Measurements from ENCODE around the gene RNF43. TPM values are rescaled to one million over a fixed set of nuclear protein-coding genes. Genes with fewer than 3 reads are reported as not detected.
A peak's percentile ranks its signal among the peaks of the same experiment; 100 is the strongest.

The RNF43 gene
- 13.0 TPM for total RNA-seq

DNA sequence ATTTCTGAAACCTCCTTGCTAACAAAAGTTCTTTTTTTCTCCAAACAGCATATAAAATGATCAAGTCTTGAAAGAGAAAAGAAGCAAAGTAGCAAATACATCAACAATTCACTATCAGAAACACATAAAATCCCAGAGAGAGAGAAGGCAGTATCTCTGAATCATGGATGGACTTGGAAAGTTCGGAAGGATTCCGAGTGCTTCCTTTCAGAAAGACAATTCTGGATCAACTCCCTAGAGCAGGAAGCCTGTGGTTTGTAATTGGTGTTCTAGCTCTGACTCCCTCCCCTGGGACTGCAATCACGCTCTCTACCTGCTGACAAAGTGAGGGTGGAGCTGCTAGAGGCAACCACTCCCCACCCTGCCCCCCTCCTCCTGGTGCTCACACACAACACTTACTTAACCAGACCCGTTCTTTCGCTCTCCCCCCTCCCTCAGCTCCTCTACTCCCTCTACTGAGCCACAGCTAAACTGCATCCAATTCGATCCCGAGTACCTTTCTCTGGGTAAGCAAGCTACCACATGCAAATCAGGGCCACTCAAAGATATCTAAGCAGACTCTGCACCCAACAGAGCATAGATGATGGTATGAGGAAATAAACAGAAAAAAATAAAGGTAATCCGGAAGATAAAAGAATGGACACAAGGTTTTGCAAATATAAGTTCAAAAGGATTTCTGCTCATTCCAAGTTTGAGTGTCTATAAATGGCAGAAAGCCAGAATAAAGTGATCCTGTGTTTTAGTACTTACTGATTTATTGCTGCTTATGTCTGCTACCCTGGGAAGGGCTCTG is at the start of gene RNF43:
RNF43 (minus strand) TSS at position 235 of the 793 bp plus-strand sequence. CDS start 1,957 bp downstream, outside the sequence.
- ATAC-seq = peak; percentile 97
- peak; percentile 97 for DNase-seq (ENCODE audit: low spot score)

DNA sequence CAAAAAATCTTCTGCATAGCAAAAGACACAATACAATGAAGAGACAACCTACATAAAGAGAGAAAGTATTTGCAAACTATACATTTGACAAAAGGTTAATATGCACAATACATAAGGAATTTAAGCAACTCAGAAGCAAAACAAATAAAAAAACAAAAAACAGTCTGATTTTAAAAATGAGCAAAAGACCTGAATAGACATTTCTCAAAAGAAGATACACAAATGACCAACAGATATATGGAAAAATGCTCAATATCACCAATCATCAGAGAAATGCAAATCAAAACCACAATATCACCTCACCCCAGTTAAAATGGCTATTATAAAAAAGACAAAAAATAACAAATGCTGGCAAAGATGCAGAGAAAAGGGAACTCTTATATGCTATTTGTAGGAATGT is 38.2 kb upstream of the RNF43 start:
- ATAC-seq (no peak), DNase-seq (ENCODE audit: low spot score) (no peak)

DNA sequence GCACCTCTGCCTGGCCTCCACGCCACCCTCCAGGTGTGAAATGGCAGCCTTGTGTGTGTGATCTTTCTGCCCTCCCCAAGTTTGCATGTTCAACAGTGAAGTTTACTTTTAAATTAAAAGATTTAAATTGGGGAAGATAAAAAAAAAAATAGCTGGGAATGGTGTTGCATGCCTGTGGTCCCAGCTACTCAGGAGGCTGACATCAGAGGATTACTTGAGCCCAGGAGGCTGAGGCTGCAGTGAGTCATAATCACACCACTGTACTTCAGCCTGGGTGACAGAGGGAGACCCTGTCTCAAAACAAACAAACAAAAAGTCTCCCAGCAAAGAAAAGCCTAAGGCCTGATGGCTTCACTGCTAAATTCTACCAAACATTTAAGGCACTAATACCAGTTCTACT is 35.4 kb upstream of the RNF43 start:
- ATAC-seq (no peak), DNase-seq (ENCODE audit: low spot score) (no peak)

DNA sequence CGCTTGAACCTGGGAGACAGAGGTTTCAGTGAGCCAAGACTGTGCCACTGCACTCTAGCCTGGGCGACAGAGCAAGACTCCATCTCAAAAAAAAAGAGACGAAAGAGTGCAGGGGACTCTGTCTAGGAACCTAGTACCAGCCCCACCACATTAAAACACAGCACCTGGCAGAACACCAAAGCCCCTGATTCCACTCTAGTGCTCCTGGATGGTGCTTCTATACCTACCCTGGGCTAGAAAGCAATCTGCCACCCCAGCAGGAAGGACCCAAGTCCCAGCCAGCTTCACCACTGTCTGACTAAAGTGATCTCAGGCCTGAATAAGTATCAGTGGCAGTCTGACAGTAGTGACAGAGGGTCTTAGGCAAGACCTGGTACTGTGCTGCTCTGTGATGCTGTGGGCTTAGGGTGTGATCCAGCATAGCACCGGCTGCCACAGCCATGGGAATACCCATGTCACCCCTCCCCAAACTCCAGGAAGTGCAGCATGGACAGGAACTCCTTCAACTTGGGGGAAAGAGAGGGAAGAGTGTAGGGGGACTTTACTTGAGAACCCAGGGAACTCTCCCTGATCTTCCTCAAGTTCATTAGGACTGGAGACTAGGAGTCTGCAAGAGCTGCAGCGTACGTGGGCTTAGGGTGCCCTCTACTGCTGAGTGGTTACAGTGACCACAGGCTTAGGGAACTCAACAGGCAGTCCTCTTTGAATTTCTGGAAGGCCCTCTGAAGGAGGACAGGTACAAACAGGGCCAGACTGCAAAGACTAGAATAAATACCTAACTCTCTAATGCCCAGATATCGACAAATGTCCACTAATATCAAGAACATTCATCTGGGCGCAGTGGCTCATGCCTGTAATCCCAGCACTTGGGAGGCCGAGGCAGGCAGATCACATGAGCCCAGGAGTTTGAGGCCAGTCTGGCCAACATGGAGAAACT is 30.0 kb upstream of the RNF43 start:
- ATAC-seq (peak; percentile 99), DNase-seq (ENCODE audit: low spot score) (peak; percentile 74)

DNA sequence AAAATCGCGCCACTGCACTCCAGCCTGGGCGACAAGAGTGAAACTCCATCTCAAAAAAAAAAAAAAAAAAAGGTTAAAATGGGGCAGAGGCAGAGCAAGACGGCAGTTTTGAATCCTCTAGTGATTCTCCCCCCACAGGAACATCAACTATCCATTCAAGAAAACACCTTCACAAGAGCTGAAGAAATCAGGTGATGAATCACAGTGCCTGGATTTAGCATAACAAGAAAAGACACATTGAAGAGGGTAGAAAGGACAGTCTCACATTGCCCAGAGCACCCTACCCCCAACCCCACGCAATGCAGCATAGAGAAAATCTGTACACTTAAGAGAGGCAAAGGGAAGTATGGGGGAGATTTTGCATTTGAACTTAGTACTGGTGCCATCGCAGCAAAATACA is 28.8 kb upstream of the RNF43 start:
- DNase-seq (ENCODE audit: low spot score) = no peak

DNA sequence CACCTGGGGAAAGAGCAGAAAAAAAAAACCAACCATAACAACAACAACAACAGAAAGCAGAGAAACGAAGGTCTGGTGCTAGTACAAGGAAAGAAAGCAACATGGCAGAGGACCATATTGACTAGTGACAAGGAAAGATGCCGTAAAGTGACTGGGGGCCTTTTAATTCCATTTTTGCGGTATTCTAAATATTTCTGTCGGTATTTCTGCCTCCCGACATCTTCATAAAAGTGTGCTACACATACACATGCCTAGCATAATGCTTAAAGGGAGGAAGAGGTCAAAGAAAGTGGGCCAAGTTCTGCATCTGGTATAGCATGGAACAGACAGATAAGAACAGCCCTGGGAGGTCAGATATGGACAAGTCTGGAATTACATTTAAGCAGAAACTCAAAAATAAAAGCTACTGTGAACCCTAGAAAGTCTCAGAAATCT is 19.5 kb upstream of the RNF43 start:
- DNase-seq (ENCODE audit: low spot score) = no peak
- no peak for ATAC-seq

More for the DNA sequence above, 28.8 kb upstream of the RNF43 start:
- no peak for ATAC-seq

DNA sequence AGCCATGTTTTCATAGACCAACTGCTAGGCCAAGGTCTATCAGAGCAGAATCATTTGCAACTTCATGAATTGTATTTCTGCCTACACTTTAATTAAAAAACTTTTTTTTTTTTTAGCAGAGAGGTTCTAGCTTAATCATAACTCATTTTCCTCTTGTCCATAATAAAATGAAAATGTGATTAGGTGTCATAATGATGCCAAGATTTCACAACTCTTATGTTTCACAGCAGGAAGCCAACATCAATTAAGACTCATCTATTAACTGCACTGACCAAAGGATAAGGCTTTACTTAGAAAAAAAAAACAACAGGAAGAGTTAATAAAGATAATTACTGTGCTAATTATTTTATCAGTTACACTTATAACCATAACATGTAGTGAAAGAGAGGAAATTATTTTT is 18.9 kb upstream of the RNF43 start:
- DNase-seq (ENCODE audit: low spot score) (no peak), ATAC-seq (no peak)

DNA sequence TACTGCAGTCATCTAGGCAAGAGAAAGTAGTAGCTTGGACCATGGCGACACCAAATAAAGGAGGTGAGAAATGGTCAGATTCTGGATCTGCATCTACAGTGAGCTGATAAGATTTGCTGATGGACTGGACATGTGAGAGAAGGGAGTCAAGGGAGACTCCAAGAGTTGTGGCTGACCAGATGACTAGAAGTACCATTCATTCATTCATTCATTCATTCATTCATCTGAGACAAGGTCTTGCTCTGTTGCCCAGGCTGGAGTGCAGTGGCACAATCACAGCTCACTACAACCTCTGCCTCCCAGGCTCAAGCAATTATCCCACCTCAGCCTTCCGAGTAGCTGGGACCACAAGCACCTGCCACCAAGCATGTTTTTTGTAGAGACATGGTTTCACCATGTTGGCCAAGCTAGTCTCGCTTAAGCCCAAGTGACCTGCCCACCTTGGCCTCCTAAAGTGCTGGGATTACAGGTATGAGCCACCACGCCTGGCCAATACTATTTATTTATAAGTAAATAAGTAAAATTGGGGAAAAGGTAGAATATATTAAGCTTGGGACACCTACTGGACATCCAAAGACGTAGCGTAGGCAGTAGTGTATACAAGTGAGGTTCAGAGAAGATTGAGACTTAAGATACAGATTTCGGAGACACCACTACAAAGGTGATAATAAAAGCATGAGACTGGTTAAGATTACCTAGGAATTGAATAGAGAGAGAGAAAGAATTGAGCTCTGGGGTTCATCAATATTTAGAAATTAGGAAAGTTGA is 15.7 kb upstream of the RNF43 start:
- ATAC-seq (no peak), DNase-seq (ENCODE audit: low spot score) (no peak)

DNA sequence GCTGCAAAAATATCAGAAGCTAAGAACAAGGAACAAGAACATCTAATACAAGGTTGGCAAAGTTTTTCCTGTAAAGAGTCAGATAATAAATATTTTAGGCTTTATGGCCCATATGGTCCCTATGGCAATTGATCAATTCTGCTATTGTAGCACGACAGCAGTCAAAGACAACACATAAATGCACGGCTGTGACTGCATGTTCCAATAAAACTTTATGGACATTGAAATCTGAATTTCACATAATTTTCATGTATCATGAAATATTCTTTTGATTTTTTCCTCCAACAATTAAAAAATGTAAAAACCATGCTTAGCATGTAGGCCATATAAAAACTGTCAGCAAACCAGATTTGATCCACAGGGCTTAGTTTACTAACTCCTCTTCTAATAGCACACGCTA is 10.5 kb upstream of the RNF43 start:
- DNase-seq (ENCODE audit: low spot score) (no peak), ATAC-seq (no peak)

DNA sequence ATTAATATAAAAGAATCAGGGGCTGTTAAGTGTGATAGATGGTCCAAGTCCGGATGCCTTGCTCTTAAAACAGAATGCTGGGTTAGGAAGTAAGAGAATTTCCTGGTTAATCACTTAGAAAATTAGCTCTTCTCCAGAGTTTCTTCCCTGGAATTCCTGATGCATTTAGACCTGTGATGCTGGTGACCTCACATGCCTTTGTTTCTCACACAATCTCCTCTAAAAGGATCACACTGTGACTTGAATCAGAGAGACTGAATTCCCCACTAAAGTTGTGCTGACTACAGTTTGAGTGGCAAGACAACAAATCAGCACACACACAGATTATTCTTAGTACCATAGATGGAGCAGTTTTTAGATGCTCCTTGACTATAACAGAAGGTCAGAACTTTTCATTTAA is 4.4 kb upstream of the RNF43 start:
- DNase-seq (ENCODE audit: low spot score) (no peak), ATAC-seq (no peak)

DNA sequence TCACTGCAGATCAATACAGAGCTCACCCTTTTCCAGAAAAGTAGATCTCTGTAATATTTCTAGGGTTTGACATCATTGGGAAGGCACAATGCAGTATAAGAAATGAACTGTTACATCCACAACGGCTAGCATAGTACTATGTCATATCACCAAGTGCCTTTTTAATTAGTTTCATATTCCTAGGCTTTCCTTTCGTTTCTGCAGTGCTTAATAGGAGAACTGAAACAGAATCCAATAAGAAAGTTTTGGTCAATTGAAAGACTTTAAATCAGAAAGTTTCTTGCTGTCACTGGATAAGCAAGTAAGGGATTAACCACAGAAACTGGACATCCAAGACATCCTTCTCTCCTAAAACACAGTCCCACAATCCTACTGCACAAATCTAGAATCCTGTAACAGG is 3.5 kb upstream of the RNF43 start:
- DNase-seq (ENCODE audit: low spot score) (no peak), ATAC-seq (no peak)

DNA sequence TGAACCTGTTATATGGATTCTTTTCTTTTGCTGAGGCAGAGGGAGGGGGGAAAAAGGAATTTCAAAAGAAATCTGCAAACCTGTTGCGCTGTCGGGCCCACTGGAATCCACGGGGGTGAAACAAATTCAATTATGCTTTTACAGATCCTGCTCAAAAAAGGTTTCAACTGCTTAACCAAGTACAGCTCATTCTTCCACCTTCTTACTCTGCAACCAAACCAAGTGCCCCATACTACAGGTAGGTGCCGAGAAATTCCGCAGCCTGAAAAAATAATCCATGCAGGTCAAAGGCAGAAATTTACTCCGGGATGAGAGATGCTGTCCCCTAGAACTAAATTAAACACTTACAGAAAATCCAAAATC is 416 bp downstream of the RNF43 start:
- no peak for ATAC-seq
- DNase-seq (ENCODE audit: low spot score) = no peak

DNA sequence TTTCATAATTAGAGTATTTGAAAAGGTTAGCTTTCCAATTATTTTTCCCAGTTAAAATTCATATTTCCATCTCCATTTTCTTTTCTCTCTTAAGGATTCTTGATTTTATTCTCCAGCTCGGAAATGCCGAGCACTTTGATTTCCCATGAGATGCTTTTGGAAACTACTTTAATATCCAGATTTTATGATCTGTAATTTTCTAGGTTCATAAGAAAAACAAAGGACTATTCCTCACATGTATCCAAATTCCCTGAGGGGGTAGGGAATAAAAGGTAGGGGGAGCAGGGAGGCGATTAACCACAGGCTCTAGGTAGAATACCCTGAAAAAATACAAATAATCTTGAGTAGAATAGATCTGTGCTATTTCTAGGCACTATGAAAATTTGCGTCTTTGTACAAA is 938 bp downstream of the RNF43 start:
- DNase-seq (ENCODE audit: low spot score) (no peak), ATAC-seq (no peak)

DNA sequence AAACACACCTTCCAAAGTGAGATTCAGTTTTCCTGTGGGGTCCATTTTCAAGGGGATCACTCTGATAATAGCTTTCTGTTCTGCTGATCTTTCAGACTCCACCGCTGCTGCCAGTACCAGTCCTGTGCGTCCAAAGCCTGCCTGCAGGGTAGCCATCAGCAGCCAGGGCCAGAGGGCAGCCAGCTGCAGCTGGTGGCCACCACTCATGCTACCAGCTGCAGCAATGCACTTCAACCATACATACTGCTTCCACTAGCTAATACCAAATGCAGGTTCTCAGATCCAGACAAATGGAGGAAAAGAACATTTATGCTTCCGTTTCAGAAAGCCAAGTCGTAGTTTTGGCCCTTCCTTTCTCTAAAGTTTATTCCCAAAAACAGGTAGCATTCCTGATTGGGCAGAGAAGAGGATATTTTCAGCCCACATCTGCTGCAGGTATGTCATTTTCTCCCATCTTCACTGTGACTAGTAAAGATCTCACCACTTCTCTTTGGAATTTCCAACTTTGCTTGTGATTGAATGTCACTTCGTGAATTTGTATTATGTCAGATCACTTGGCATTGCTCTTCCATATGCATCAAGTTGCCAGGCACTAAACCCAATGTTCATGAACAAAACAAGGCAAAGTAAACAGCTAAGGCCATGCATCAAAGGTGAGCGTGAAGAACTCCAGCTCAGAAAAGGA is 1.8 kb downstream of the RNF43 start:
- DNase-seq (ENCODE audit: low spot score) = peak; percentile 75
- peak; percentile 77 for ATAC-seq

DNA sequence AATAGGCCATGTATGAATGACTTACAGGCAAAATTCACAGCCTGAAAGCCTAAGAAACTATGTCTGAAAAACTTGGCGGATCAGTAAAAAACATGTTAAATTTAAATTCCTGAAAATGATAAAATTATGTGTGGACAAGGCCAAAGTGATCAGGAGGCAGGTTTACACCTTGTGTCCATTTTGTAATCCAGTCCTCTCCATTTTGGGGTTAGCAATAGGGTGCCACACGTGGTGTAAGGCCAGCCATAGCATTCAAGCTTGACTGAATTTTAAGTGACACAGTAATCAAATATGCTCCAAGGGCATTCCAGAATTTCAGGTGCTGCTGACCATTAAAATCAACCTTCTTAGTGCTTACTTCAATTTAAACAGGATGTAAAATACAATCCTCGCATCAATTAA is 2.7 kb downstream of the RNF43 start:
- ATAC-seq (no peak), DNase-seq (ENCODE audit: low spot score) (no peak)

DNA sequence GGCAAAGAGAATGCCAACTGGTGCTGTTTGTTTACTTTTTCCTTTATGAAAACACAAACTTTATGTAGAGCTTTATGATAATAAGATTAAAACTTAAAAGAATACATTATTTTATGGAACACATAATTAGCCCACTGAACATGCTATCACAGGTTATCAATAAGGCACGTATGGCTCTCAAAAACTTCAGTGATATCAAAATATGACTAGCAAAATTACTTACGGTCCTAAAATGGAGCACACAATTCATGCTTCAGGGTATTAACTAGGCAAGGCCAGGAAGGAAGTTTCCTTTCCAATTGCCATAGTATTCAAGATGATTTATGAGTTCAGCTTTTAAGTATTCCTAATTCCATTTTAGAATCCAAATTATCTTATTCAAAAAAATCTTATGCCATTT is 3.6 kb downstream of the RNF43 start:
- DNase-seq (ENCODE audit: low spot score) = no peak
- no peak for ATAC-seq

DNA sequence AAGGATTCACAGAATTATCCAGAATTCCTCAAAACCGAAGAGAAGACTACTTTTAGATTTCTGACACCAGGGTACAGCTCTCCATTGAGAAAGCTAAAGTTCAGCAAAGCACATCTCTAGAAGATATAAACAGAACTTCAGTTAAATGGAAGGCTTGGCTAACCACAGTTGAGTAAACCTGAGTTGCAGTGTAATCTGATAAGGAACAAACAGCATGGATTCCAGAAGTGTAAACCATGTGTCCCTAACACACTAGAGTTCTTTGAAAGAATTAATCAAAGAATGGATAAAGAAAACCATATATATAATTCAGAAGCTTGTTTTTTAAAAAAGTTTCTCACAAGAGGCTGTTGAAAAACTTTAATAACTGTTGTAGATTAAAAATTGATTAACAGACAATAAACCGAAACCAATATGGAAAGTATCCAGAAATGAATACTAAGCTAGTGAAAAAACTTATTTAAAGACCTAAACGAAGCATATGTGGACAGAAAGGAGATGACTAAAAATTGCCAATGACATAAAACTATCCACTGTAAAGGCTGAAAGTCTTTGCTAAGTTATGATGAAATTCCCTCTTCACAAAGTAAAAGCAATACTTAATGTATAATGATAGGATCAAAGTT is 4.3 kb downstream of the RNF43 start:
- no peak for DNase-seq (ENCODE audit: low spot score)
- peak; percentile 13 for ATAC-seq

DNA sequence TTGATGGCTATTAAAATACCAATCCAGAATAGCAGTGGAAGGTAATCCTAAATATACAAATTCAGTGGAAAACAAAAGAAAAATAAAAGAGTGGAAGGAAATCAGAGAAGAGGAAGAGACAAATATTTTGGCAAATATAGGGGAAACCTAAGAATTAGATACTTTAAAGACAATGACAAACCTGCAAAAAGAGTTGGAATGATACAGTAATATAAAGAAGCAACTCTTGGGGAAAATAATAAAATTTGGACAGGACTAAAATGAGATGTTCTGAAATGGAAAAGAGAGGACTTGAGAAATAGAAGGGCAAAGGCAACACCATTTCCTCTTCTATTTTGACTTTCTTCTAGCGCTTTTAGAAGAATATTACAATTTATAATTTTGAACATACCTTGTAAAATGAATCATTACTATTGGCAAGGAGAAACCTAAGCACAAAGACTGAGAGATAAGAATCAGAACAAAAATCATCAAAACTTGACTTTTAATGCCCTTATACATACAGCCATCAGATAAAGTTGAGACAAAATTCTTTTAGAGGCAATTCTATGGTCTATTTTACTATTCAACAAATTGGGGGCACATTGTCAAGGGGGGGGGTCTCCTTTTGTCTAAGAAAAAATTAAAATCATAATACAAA is 5.2 kb downstream of the RNF43 start:
- no peak for ATAC-seq

DNA sequence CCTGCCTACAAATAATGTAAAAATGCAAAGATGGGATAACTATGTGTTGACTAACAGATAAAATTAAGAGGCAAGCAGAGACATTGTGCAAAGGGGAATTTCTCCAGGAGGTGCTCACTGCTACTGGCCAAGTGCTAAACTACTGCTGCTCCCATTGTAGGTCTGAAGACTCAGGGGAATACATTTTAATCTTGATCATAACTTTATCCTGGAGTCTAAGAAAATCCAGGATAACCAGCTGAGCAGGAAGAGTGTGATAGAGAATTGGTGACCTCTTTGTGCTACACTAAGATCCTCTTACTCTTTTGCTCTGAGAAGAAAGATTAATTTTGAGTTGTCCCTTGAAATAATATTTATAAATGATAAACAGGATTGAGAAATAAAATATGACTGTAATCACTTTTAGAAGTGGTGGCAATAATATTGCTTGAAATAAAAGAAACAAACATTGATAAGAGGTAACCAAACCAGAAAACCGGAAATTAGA is 5.9 kb downstream of the RNF43 start:
- DNase-seq (ENCODE audit: low spot score) (no peak), ATAC-seq (no peak)

More for the DNA sequence above, 5.2 kb downstream of the RNF43 start:
- no peak for DNase-seq (ENCODE audit: low spot score)

Measured in left lobe of liver (tissue), 2 donors.